DND-41 (cell line): ENCODE measurements around the gene VPS33B.

ENCODE experiments used
- EZH2 ChIP-seq: IDR thresholded peaks from 3 replicates; pipeline ENCODE4 v1.6.1; 2012; ENCODE audit warnings: borderline replicate concordance, low read depth, mild to moderate bottlenecking, moderate library complexity, low read length, inconsistent platforms; ENCODE audit not compliant: severe bottlenecking
- TF ChIP-seq, protein P1 (sequence below): IDR thresholded peaks from 2 replicates; pipeline ENCODE4 v1.5.1; 2012; ENCODE audit warnings: borderline replicate concordance, low read length, moderate library complexity, mild to moderate bottlenecking; ENCODE audit not compliant: poor library complexity, severe bottlenecking; ENCODE audit errors: extremely low read depth

DNA sequence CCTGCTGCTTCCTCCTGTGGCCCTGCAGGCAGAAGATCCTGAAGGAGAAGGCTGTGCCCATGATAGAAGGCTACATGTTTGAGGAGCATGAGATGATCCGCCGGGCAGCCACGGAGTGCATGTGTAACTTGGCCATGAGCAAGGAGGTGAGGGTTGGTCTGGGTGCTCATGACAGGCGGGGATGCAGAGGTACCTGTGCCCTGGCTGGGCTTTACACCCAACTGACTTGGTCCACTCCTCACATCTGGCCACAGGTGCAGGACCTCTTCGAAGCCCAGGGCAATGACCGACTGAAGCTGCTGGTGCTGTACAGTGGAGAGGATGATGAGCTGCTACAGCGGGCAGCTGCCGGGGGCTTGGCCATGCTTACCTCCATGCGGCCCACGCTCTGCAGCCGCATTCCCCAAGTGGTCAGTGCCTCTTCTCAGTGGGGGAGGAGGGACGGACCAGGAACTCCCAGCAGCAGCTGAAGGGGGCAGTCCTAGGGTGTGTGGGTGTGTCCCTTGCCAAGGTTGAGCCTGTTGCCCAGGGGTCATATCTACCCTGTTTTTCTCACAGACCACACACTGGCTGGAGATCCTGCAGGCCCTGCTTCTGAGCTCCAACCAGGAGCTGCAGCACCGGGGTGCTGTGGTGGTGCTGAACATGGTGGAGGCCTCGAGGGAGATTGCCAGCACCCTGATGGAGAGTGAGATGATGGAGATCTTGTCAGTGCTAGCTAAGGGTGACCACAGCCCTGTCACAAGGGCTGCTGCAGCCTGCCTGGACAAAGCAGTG lies 69.3 kb downstream of the VPS33B start:
- TF ChIP-seq, protein P1, sequence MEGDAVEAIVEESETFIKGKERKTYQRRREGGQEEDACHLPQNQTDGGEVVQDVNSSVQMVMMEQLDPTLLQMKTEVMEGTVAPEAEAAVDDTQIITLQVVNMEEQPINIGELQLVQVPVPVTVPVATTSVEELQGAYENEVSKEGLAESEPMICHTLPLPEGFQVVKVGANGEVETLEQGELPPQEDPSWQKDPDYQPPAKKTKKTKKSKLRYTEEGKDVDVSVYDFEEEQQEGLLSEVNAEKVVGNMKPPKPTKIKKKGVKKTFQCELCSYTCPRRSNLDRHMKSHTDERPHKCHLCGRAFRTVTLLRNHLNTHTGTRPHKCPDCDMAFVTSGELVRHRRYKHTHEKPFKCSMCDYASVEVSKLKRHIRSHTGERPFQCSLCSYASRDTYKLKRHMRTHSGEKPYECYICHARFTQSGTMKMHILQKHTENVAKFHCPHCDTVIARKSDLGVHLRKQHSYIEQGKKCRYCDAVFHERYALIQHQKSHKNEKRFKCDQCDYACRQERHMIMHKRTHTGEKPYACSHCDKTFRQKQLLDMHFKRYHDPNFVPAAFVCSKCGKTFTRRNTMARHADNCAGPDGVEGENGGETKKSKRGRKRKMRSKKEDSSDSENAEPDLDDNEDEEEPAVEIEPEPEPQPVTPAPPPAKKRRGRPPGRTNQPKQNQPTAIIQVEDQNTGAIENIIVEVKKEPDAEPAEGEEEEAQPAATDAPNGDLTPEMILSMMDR, result no peak
- no peak for TF ChIP-seq EZH2
